Gastrocnemius medialis (tissue), 4 donors: ENCODE data around the gene TF.

Source experiments
- POLR2A ChIP-seq, 2 donors: fragments of 450-650 bp; IDR thresholded peaks; one replicate each; pipeline ENCODE4 v1.6.1; 2017; ENCODE audit warnings: antibody characterized with exemption in 2 of 2, mild to moderate bottlenecking in 2 of 2, moderate library complexity in 2 of 2
- TF ChIP-seq, protein P1 (sequence below), 5 experiments: fragments of 450-650 bp in 3 of 5; fragments of 200-600 bp in 2 of 5; sonication (generic) in 2 of 5; IDR thresholded peaks in 4 of 5; conservative IDR thresholded peaks in 1 of 5; 1 replicate in 4 of 5; 2 replicates in 1 of 5; pipeline ENCODE4 v1.5.1; 2016 to 2019; ENCODE audit warnings: antibody characterized with exemption in 5 of 5, mild to moderate bottlenecking in 3 of 5, moderate library complexity in 3 of 5

DNA sequence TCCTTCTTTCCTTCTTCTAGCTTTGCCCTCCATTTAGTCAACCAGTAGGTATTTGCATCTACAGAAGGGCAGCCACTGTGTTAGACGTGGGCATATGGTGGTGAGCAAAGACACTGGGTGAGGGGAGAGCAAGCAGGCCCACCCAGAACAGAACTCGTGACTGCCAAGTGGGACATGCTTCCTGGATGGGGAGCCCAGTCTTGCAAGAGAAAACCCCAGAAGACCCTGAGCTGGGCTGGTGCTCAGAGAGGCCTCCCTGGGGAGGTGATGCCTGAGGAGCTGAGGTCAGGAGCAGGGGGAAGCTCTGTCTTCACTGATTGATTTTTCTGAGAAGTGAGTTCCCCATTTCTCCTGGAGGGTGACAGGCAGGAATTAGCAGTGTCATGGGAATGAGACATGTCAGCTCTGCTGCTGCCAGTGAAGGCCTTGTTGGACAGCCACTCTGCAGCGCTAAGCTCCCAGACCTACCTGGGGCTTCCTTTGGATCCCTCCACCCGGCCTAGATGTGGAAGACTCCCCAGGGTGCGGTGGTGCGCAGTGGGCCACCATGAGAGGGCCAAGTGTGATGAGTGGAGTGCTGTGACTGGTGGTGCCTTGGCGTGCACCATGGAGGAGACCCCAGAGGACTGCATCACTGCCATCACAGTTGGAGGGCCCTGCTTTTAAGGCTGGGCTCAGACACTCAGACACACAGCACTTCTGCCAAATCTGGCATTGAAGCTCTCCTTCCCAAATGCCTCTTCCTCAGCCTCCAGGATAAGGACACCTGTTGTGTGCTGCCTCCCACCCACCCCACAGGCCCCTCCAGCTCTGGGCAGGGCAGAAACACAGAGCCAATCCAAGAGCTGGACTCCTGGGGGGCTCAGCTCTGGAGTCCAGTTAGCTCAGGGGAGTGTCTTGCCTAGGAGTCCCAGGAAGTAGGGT, 44.5 kb upstream of the TF start:
- TF ChIP-seq POLR2A (IDR thresholded peaks at IDR 0.05), result no peak
- TF ChIP-seq, protein P1, sequence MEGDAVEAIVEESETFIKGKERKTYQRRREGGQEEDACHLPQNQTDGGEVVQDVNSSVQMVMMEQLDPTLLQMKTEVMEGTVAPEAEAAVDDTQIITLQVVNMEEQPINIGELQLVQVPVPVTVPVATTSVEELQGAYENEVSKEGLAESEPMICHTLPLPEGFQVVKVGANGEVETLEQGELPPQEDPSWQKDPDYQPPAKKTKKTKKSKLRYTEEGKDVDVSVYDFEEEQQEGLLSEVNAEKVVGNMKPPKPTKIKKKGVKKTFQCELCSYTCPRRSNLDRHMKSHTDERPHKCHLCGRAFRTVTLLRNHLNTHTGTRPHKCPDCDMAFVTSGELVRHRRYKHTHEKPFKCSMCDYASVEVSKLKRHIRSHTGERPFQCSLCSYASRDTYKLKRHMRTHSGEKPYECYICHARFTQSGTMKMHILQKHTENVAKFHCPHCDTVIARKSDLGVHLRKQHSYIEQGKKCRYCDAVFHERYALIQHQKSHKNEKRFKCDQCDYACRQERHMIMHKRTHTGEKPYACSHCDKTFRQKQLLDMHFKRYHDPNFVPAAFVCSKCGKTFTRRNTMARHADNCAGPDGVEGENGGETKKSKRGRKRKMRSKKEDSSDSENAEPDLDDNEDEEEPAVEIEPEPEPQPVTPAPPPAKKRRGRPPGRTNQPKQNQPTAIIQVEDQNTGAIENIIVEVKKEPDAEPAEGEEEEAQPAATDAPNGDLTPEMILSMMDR (IDR thresholded peaks at IDR 0.05 in 4 of 5, conservative IDR thresholded peaks at IDR 0.05 in 1 of 5), result no peak
